Activated CD4-positive, alpha-beta T cell treated with anti-CD3 and anti-CD28 coated beads, Interleukin-2, amount 10 ng/mL, durations not matched to agents 24 days and 14 days (primary cell): Measurements from ENCODE around the gene GAPDH. TPM values are rescaled to one million over a fixed set of nuclear protein-coding genes. Genes with fewer than 3 reads are reported as not detected.
A peak's percentile ranks its signal among the peaks of the same experiment; 100 is the strongest.

Experiments used
- DNase-seq: peaks from one replicate; pipeline ENCODE4 v3.0.0; 2022
- H3K27ac Mint-ChIP-seq: one replicate; pipeline ENCODE4 v1.8.0; 2022; ENCODE audit warnings: mild to moderate bottlenecking, mixed read lengths
- H3K27me3 Mint-ChIP-seq: one replicate; pipeline ENCODE4 v1.8.0; 2022; ENCODE audit warnings: mixed read lengths
- H3K36me3 Mint-ChIP-seq: one replicate; pipeline ENCODE4 v1.8.0; 2022; ENCODE audit warnings: low read depth, mild to moderate bottlenecking, mixed read lengths
- H3K4me1 Mint-ChIP-seq: one replicate; pipeline ENCODE4 v1.8.0; 2021; ENCODE audit warnings: mixed read lengths
- H3K4me3 Mint-ChIP-seq: one replicate; pipeline ENCODE4 v1.8.0; 2022; ENCODE audit warnings: mild to moderate bottlenecking, moderate library complexity, mixed read lengths
- H3K9me3 Mint-ChIP-seq: one replicate; pipeline ENCODE4 v1.8.0; 2021; ENCODE audit warnings: mixed read lengths
- intact Hi-C: fragments of 100-400 bp; cut with micrococcal nuclease; formaldehyde crosslinking; loops from one replicate; pipeline ENCODE4 v1.15.1; 2023
- total RNA-seq: library from RNA; stranded (reverse); gene quantifications from 2 replicates; pipeline ENCODE4 v1.2.3, GENCODE V29; 2022

The GAPDH gene
- total RNA-seq, 1 donor from 2014 or later, result 4,599 TPM

- Mint-ChIP-seq H3K4me1 (peaks cover 46% of the 10 kb centered on the region), H3K36me3 (peaks cover 38% of the 10 kb centered on the region), H3K27me3 (no peaks in the 10 kb centered on the region), H3K9me3 (no peaks in the 10 kb centered on the region), H3K27ac (peak overlapping the region; percentile 65), H3K4me3 (peak overlapping the region; percentile 27)
- intact Hi-C loops, result no loop called here
- peak; percentile 65 for DNase-seq
These were observed 8.1 kb downstream of the GAPDH start for GRCh38 chr12:6542209-6543009.

DNA sequence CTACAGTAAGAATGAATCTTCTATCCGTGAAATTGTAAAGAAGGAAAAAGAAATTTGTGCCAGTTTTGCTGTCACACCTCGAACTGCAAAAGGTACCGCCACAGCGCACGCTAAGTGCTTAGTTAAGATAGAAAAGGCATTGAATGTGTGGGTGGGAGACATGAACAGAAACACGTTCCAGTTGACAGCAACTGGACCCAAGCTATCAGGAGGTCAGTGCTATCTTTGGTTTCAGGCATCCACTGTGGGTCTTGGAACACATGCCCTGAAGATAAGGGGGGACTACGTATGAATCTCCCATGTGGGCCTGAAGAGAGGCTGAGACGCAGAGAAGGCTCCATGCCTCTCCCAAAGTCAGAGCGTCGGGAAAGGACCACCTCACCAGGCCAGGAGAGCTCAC, 11.7 kb downstream of the GAPDH start:
- Mint-ChIP-seq H3K4me3 (no peak overlapping the region), H3K27me3 (no peaks in the 10 kb centered on the region), H3K27ac (no peak overlapping the region), H3K36me3 (peaks cover 31% of the 10 kb centered on the region), H3K4me1 (peaks cover 22% of the 10 kb centered on the region), H3K9me3 (no peaks in the 10 kb centered on the region)
- intact Hi-C loops, result no loop called here
- DNase-seq, result no peak

GRCh38 chr12:6547566-6547965, 13.2 kb downstream of the GAPDH start:
- H3K9me3 Mint-ChIP-seq, result no peaks in the 10 kb centered on the region
- no peaks in the 10 kb centered on the region for H3K27me3 Mint-ChIP-seq
- peaks cover 35% of the 10 kb centered on the region for H3K36me3 Mint-ChIP-seq
- intact Hi-C loops, result no loop called here
- H3K27ac Mint-ChIP-seq, result no peak overlapping the region
- peaks cover 17% of the 10 kb centered on the region for H3K4me1 Mint-ChIP-seq
- no peak for DNase-seq
- no peak overlapping the region for H3K4me3 Mint-ChIP-seq

GRCh38 chr12:6547987-6548386, 13.7 kb downstream of the GAPDH start:
- no peak overlapping the region for H3K4me3 Mint-ChIP-seq
- intact Hi-C loops, result no loop called here
- no peak overlapping the region for H3K27ac Mint-ChIP-seq
- H3K4me1 Mint-ChIP-seq, result peaks cover 20% of the 10 kb centered on the region
- no peak for DNase-seq
- H3K36me3 Mint-ChIP-seq, result peaks cover 38% of the 10 kb centered on the region
- H3K27me3 Mint-ChIP-seq, result no peaks in the 10 kb centered on the region
- no peaks in the 10 kb centered on the region for H3K9me3 Mint-ChIP-seq

- no peak for DNase-seq
- intact Hi-C loops, result no loop called here
- Mint-ChIP-seq H3K4me1 (peaks cover 21% of the 10 kb centered on the region), H3K9me3 (no peaks in the 10 kb centered on the region), H3K27me3 (no peaks in the 10 kb centered on the region), H3K4me3 (no peak overlapping the region), H3K27ac (no peak overlapping the region), H3K36me3 (peaks cover 40% of the 10 kb centered on the region)
These were observed 14.2 kb downstream of the GAPDH start for GRCh38 chr12:6548556-6548955.

DNA sequence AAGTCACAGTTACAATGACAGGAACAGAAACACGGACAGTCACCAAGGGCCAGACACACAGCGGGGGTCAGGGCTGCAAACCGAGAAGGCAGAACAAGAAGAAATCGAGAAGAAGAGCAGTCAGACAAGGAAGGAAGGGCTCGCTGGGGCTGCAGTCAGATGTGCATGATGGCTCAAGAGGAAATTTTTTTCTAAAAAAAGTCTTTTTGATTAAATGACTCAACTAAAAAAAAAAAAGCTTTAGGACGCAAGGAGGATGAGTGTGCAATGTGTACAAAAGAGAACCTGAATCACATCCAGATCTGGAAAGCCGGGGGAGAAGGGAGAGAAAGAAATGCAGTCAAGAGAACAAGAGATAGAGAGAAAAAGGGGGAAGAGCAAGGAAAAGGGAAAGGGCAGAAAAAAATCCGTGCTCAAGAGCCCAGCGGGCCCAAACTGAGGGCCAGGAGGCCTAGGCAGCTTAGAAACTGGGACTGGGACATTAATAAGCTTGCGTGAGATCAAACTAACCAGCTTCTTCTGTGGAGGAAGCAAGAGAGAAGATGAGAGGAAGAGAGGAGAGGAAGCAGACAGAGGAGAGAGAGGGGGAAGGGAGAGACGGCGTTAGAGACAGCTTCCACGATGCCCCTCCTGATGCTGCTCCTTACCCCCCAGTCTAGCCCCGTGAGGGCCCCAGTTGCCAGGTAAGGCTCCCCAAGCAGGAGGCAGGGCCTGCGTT, 14.8 kb downstream of the GAPDH start:
- no peak overlapping the region for H3K4me3 Mint-ChIP-seq
- no peaks in the 10 kb centered on the region for H3K9me3 Mint-ChIP-seq
- no peaks in the 10 kb centered on the region for H3K27me3 Mint-ChIP-seq
- H3K4me1 Mint-ChIP-seq, result peaks cover 25% of the 10 kb centered on the region
- peak overlapping the region; percentile 46 for H3K27ac Mint-ChIP-seq
- peaks cover 40% of the 10 kb centered on the region for H3K36me3 Mint-ChIP-seq
- DNase-seq, result no peak
- intact Hi-C loops, result no loop called here

GRCh38 chr12:6549684-6550151, 15.4 kb downstream of the GAPDH start:
- Mint-ChIP-seq H3K27me3 (no peaks in the 10 kb centered on the region), H3K9me3 (no peaks in the 10 kb centered on the region), H3K4me3 (no peak overlapping the region), H3K4me1 (peaks cover 31% of the 10 kb centered on the region), H3K27ac (no peak overlapping the region), H3K36me3 (peaks cover 37% of the 10 kb centered on the region)
- intact Hi-C loops, result no loop called here
- DNase-seq, result no peak

- Mint-ChIP-seq H3K4me3 (no peak overlapping the region), H3K9me3 (no peaks in the 10 kb centered on the region), H3K4me1 (peaks cover 36% of the 10 kb centered on the region), H3K27ac (no peak overlapping the region), H3K27me3 (no peaks in the 10 kb centered on the region), H3K36me3 (peaks cover 41% of the 10 kb centered on the region)
- no peak for DNase-seq
- intact Hi-C loops, result no loop called here
These were observed 16.2 kb downstream of the GAPDH start for GRCh38 chr12:6550294-6551062.

DNA sequence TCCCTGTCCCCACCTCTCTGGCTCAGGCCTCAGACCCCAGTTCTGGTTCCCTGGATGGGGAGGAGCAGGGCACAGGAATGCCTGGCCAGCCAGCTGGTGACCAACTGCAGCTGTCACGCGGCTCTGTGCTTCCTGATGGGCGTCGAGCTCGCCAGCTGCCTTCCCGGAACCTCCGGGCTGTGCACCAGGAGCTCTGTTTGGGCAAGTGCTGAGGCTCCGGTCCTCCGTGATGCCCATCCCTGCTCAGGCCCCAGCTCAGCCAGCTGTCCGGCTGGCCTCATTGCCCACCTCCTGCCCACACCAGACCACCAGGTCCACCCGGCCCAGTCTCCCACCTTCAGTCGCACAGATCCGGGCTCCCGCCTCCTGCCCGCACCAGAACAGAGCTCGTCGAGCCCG, 16.7 kb downstream of the GAPDH start:
- Mint-ChIP-seq H3K4me1 (peaks cover 34% of the 10 kb centered on the region), H3K4me3 (no peak overlapping the region), H3K9me3 (no peaks in the 10 kb centered on the region), H3K27ac (peak overlapping the region; percentile 20), H3K27me3 (no peaks in the 10 kb centered on the region), H3K36me3 (peaks cover 38% of the 10 kb centered on the region)
- no peak for DNase-seq
- intact Hi-C loops, result no loop called here

DNA sequence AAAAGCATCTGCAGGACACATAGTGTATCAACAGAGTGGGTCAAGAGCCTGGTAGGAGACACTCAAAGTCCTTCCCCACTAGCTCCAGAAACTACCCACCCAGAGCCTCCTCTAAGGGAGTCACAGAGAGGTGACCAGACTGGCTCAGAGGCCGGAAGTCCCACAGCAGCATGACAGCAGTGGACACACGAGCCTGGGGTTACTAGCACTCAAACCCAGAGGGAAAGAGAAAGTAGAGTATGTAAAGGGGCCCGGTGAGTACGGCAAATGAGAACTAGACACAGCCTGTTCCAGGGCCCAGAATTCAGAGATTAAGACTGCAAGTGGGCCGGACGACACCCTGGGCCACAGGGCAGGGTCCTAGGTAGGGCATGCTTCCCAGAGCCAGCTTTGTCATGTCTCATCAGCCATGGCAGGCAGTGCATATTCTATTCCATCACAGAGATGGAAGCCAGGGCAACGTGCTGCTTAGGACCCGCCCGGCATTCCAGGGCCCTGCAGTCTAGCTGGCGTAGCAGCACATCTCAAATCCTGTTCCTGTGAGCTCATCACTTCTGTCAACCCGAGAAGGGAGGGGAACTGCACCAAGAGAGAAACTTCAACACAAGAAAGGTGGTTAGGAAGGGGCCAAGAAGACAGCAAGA, 17.3 kb downstream of the GAPDH start:
- H3K4me1 Mint-ChIP-seq, result peaks cover 37% of the 10 kb centered on the region
- intact Hi-C loops, result no loop called here
- H3K27ac Mint-ChIP-seq, result no peak overlapping the region

DNA sequence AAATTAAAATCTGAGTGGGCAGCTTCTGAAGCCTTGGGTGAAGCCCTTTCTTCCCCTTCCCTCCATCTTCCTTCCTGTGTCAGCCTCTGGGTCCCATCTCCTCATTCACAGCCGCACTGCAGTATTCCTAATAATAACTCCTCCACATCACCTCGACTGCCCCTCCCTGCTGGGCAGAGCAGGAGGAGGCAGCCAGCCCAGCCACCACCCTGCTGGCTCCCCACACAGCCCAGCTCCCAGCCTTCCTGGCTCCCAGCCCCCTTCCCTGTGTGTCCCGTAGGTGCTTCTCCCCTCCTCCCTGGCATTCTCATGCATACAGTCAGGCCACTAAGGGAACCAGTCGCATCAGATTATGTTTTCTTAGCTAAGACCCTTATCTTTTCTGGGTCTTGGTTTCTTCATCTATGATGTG, 17.8 kb downstream of the GAPDH start:
- no peaks in the 10 kb centered on the region for H3K9me3 Mint-ChIP-seq
- H3K27me3 Mint-ChIP-seq, result no peaks in the 10 kb centered on the region
- H3K27ac Mint-ChIP-seq, result no peak overlapping the region
- H3K4me3 Mint-ChIP-seq, result peak overlapping the region; percentile 8
- intact Hi-C loops, result no loop called here
- no peak for DNase-seq
- H3K4me1 Mint-ChIP-seq, result peaks cover 40% of the 10 kb centered on the region
- H3K36me3 Mint-ChIP-seq, result peaks cover 40% of the 10 kb centered on the region

More for the DNA sequence above, 17.3 kb downstream of the GAPDH start:
- no peaks in the 10 kb centered on the region for H3K9me3 Mint-ChIP-seq
- H3K36me3 Mint-ChIP-seq, result peaks cover 39% of the 10 kb centered on the region
- no peak for DNase-seq
- no peaks in the 10 kb centered on the region for H3K27me3 Mint-ChIP-seq
- no peak overlapping the region for H3K4me3 Mint-ChIP-seq

- no peaks in the 10 kb centered on the region for H3K27me3 Mint-ChIP-seq
- H3K27ac Mint-ChIP-seq, result peak overlapping the region; percentile 0
- peaks cover 40% of the 10 kb centered on the region for H3K4me1 Mint-ChIP-seq
- intact Hi-C loops, result no loop called here
- peak overlapping the region; percentile 47 for H3K4me3 Mint-ChIP-seq
- no peak for DNase-seq
- peaks cover 37% of the 10 kb centered on the region for H3K36me3 Mint-ChIP-seq
- H3K9me3 Mint-ChIP-seq, result no peaks in the 10 kb centered on the region
These were observed 18.9 kb downstream of the GAPDH start for GRCh38 chr12:6553051-6553868.
